RPMI7951 (cell line): ENCODE results near the gene USH2A. TPM values are rescaled to one million over a fixed set of nuclear protein-coding genes. Genes with fewer than 3 reads are reported as not detected.

Experiments used
- DNase-seq: peaks from one replicate; pipeline ENCODE4 v3.0.0-alpha.2; 2012; ENCODE audit warnings: low read depth
- total RNA-seq: library from RNA; depleted of rRNA; stranded (reverse); fragments of >200 nt; shearing (Covaris generic); gene quantifications from 2 replicates; pipeline ENCODE4 v1.2.3, GENCODE V29; 2014

USH2A gene
- total RNA-seq, 1 experiment from 2014 or later, result under 0.01 TPM

DNA sequence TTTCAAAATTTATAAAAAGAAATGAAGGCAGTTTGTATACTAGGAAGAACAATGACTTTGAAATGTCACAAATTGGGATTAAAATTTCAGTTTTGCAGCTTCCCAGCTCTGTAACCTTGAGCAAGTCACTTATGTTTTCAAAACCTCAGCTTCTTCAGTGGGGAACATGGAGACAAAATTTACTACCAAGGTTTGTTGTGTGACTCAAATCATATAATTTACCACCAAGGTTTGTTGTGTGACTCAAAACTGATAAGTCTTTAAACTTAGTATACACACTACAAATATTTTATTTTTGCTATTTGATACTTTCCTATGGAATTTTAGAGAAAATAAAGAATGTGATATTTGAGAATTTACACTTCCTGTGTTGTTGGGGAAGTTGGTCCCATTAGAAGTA lies 636.3 kb downstream of the USH2A start:
- DNase-seq, result no peak

DNA sequence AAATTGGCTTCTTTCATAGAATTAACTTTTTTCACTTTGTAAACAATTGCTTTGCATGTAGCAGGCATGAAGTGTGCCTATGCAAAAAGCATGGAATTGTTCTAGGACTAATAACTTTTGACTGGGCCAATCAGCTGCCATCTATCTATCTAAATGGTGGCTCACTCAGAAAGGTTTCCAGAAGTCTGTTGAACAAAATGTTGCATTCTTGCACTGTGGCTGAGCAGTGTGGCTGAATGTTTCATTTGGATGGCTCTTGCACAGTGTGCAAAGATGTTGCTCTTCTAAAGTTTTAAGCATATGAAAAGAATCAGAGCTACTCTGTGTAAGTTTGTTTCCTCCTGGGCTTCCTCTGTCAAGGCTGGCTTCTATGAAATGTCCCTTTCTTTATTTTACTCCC lies 642.6 kb downstream of the USH2A start:
- DNase-seq, result no peak

DNA sequence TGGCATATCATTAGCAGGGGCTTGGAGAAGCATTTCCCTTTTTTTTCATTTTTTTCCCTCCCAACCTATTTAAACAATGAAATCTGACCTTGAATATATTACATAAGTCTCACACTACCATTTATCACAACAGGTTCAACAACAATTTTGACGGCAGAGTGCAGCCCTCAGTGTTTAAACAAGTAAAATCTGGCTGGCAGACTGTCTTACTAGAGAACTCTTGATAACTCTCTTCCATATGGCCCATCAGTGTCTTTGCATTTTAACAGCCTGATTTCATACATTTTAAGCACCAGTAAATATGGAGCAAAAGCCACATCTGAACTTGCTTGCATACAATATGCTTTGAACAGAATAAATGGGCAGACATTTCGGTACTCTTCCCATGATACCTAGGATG lies 643.1 kb downstream of the USH2A start:
- no peak for DNase-seq

DNA sequence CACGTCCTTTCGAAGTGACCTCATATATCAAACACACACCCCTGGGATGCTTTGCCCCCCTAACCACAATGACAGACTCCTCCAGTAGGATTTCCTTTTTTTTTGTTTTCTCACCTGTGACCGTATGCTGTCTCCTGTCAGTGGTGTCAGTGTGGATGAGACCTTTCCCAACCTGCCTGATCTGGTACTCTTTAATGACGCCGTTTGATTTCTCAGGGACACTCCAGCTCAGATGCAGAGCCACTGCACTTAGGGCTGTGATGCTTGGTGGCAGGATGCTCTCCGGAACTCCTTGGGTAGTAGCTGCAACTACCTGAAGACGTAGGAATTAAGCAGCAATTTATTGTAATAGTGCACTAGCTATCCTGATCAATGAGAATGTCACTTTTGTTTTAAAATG lies 643.5 kb downstream of the USH2A start:
- no peak for DNase-seq

DNA sequence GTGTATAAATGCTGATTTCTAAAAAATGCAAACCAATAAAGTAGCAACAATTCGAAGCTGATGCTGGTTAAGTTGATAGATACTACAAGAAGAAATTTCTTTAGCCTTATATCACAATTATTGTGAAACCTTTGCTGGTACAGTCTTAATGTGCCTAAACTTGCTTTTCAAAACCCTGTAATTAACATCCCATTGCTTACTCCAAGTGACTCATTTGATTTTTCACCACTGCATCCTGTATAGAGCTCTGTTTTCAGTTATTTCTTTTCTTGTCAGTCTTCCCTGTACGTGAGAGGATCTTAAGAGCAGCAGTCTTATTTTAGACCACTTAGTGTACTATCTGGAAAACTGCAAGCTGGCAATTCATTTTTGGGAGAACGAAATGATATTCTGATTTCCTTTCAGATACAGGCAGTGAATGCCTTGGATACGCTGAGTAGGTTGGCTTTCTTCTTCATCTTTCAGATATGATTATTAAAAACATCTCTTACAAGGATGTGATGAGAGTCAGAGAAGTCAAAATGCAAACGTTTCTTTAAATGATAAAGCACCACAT lies 645.8 kb downstream of the USH2A start:
- no peak for DNase-seq

DNA sequence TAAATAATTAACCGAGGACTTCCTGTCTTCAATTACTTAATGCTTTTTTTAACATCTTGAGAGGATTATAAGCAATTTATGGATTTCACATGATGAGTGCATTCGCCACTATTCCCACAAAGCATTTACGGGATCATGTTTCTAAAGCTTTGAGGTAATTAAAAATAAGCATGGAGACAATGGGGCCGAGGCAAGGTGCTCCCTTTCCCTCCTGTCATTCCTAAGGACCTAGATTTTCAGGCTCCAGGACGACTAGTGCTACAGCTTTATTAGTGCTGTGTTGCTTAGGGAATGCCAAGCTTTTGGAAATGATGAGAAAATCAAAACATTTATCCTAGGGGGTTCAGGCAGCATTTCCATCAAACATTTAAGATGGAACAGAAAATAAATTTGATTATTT lies 646.9 kb downstream of the USH2A start:
- DNase-seq, result no peak

DNA sequence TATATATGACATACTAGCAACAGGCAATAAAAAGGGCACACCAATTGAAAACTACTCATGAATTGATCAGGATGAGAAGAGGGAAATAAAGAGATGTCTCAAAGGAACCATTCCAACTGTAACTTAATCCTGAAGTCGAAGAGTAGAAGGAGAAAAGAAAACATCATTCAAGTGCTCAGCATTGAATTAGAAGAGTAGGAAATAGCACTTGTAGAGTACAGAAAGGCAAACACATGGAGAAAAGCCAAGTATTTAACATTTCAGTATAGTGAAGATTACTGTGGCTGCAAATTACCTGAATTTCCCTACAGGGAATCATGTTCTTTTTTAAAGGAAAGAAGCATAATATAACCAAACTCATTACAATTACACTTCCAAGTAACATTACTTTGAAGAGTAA lies 651.1 kb downstream of the USH2A start:
- no peak for DNase-seq

DNA sequence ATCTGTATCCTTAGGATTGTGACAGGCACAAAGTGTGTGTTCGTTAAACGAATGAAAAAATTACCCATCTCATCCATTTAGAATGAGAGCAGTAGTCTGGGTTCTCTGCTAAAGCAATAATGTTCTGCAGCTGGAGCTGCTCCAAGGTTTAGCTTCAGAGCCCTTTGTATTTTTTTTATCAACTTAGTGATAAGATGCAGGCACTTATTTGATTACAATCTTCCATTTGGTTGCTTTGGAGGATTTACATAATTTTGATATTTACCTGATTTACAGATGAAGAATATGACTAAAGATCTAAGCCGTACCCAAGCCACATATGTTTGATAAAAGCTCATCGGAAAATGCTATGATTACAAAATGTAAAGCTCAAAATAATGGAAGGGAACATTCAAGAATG lies 654.9 kb downstream of the USH2A start:
- no peak for DNase-seq

DNA sequence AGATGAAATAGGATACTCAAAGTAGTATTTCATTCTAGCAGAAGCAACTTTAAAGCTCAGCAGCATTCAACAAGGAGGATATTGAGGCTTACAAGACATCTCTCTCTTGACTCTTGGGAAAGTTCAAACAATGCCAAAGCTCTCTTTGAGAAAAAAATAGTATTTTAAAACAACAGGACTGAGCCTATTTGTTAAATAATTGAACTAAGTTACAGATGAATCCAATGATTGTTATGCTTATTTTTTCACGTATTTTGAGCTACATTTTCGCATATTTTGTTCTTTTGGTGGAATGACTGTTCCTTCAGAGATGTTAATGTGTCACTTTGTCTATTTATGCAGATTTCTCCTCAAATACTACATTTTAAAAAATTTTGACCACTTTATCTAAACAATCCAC lies 655.5 kb downstream of the USH2A start:
- DNase-seq, result no peak

DNA sequence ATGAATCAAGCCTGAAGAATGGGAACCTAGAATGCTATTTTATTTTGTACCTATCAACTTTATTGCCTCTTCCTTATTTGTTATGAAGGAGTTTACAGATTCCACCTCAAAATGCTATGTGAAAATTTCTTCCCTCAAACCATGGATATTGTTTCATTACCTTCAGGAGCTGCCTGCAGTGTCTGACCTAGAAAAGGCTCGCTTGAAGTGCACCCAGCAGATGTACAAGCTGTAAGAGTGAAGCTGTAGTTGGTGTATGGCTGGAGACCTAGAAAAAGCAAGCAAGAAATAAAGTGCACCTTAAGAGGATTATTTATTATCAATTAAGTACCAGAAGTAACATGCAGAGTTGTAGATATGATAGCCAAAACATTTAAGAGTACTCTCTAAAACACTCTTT lies 656.7 kb downstream of the USH2A start:
- DNase-seq, result no peak

DNA sequence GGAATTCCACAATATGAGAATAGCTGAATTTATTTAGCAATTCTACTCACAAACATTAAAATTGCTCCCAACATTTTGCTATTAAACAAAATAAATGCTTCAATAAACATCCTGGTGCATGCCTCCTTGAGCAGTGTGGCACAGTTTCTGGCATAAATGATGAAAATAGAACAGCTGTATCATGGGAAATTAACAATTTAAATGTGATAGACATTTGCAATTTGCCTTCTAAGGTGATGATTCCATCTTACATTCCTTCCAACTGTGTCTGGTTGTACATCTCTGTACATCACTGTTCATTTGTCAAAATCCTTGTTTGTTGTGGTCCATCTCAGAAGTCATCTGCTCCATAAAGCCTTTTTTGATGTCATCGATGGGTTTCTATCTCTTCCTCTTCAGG lies 657.4 kb downstream of the USH2A start:
- DNase-seq, result no peak

DNA sequence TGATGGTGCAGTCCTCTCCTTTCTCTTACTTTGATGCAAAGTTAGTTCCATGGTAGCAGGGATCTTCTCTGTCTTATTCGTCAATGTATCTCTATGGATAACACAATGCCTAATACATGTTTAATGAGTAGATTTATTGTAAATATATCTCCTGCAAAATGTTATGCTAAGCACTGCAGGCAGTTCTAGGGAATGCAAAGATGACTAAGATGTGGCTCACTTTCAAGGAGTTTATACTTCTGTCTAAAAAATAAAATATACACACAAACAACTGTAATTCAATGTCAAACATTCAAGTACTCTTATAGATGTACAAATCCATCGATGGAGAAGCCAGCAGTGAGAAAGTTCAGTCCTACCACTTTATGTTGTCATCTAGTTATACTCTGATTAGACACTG lies 661.8 kb downstream of the USH2A start:
- no peak for DNase-seq

DNA sequence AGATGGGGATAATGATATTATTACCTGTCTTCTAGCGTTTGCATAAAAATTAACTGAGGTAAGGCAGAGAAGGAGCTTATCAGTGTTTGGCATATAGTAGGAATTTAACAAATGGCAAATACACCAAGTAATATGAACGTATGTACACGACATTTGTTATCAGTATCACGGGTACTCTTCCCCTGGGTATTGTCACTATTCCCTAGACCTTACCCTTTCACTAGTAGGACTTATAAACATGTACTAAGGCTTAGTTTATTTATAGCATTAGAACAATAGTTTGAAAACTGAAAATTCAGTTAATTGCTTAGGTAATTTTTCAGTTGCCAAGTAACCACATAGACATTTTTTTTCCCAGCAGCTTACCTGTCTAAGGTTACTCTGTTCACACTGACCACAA lies 669.1 kb downstream of the USH2A start:
- DNase-seq, result no peak

DNA sequence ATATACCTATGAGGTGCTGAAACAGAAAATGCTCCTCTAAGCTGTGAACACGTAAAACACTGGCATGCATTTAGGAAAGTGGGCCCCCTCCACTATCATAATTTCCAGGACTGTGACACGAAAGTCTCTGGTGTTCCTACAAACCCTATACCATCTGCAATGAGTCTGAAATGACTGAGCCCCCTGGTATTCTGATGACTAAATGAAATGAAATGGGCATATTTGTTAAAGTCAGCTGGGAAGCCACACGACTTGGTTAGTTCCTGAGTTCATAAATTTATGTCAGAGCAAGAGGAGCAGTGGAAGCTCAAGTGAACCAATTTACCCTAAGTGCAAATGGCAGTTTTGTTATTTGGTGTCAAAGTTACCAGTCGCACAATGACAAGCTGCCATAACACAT lies 673.8 kb downstream of the USH2A start:
- peak; percentile 12 for DNase-seq

DNA sequence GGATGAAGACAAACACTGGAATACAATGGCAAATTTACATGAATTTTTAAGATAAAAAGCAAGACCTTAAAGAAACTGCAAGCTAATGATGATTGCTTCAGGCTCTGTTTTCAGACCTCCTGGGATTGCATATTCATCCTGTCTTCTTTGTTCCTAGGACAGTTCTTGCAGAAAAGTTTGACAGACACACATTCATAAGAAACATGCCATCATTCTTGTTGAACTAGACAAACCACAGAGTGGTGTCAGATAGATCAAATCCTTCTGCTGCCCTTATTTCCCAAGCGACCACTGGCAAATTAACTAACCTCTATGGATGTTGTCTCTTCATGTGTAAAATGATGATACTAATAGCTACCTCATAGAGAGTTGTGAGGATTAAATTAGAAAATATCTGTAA lies 674.8 kb downstream of the USH2A start:
- no peak for DNase-seq

DNA sequence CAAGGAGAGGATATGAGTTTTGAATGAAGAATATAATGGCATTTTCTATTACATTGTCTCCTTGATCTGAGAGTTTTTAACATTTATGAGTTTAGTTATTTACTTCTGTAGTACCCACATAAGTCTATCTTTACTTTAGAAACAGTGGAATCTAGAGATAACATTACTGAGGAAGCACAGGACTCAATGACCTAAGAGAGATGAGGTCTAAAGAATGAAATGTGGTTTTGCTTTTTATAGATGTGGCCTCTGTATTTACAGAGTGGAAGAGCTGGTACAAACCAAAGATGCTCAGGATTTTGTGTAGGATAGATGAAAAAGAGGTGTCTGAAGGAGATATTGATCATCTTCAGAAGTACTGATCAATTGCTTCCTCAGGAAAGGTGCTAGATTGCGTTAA lies 678.8 kb downstream of the USH2A start:
- DNase-seq, result no peak

DNA sequence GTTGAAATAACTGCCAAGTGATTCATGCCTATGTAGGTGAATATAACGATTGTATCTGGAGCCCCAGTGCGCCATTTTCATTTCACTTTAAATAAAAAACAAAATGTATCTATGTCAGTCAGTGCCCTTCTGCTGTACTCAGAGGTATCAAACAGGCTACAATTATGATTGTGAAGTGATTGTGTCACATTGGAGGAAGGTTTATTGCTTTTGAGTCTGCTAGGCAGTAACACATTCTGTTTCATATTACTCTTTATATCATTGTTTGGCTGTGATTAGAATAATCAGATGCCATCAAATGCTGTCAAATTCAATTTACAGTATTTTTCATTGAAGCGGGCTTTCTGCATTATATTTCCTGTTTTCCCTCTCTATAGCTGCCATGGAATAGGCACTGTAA lies 684.2 kb downstream of the USH2A start:
- no peak for DNase-seq

DNA sequence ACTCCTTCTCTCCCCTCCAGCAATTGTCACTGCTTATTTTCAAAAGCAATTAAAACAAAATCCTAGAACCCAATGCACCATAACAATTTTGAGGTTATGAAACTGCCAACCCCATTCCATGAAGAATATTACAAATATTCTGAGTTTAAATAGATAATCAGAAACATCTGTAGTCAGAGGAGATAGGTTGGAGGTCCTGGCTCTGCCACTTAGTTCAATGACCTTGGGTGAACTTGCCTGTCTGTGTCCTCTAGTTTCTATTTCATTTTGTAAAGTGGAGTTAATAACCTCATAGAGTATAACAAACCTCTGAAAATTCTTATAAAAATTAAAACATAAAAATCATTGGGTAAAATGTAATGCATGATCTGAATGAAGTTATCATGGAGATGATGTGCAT lies 691.5 kb downstream of the USH2A start:
- DNase-seq, result no peak

DNA sequence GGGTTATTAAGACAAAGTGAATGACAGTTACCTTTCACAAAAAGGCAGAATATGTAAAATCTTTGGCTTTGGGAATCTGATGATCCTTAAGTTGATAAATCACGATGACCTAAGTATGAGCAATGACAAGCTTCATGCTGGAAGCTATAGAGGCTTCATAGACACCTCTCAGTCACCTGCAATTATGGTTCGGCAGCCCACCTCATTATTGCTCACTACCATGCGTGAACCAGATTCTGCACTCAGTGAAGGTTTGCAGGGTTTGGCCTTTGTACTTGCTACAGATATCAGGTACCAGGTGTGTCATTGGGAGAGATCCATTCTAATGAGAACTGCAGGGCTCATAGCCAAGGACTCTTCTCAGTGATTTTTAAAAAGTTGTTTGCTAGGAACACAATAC lies 692.6 kb downstream of the USH2A start:
- DNase-seq, result no peak

DNA sequence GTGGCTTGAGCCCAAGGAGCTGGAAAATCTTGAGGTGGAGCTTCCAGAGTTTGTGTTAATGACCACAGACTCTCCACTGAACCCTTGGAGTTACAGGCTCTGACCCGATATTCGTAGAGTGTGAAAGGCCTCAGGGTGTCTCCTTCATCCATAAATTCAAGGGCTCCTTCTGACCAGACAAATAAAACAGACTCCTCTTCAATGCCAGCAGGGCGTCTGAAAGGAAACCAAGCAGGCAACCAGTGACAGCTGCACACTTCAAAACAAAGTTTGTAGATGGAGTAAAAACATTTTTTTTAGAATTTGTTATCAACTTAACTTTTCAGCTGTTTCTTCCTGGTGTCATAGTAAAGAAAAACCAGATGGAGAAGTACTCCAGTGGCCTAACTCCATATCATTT lies 695.1 kb downstream of the USH2A start:
- DNase-seq, result no peak

DNA sequence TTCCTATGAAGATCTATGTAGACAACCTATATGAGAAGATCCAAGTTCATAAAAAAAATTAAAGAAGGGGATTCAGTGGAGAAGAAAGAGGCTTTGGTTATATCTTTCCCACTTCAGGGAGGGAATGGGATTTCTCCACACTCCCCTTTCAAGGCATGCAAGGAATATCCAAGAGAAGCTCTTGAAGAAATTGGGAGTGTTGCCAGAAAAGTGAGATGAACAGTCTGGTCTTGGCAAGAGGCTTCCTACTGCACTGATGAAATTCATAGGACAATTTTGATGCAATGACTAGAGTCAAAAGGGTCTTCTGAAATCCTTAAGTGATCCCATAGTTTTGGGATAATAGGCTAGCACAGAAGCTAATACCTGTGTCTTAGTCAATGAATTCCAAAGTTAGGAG lies 703.1 kb downstream of the USH2A start:
- no peak for DNase-seq

DNA sequence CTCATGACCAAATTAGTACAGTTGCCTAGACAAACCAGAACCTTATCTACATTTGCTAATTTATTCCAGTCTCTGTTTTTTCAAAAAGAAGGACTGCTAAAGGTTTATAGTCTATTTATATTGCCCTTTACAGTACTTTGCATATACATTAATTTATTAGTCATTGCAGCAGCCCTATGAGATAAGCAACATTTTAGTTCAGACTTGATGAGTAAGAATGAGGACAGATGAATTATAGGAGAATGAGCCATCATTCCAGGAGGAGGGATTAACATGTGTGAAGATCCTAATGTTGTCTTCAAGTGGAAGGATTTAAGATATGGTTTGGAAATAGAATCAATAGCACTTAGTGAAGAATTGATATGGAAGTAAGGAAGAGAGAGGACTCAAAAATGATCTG lies 703.7 kb downstream of the USH2A start:
- no peak for DNase-seq

DNA sequence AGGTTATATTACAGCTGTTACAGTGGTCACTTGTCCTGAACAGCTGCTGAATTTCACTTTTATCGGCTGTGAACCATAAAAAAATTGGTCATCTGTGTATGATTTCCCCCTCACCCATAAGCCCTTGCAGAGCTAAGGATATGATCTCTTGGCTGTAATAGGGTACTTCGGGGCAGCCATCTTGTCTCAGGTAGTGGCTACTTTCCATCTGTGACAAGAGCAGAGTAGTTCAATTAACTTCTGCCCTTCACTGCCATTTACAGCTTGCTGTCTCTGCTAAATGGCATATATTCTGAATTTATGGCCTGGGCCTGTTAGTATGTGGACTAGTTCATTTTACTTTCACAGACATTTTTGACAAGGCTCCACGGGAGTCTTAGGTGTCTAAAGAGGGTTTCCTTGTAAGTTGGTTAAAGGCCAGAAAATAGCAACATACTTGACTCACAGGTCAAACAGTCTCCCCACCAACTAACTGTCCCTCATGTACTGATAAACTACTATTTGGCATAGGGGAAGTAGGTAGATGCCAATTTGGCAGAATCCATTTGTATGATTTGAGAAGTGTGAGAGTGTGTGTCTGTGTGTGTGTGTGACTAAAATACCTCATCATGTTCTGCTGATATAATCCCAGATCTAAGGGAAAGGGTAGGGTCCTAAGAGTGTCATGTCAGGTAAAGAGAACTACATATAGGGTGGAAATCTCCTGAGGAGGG lies 704.5 kb downstream of the USH2A start:
- no peak for DNase-seq
